Transverse colon (tissue), 4 donors: ENCODE data around the gene TAX1BP3. TPM values are rescaled to one million over a fixed set of nuclear protein-coding genes. Genes with fewer than 3 reads are reported as not detected.

Experiments used
- DNase-seq: peaks from one replicate; pipeline ENCODE4 v3.0.0-alpha.2; 2019
- H3K27ac ChIP-seq, 4 donors: fragments of 200-600 bp; sonication (generic); 2 replicates each; pipeline ENCODE4 v1.5.1; 2016 to 2018; ENCODE audit warnings: inconsistent platforms in 4 of 4
- H3K27me3 ChIP-seq: fragments of 200-600 bp; sonication (generic); 2 replicates; pipeline ENCODE4 v1.5.1; 2017; ENCODE audit warnings: inconsistent platforms
- H3K36me3 ChIP-seq, 4 donors: fragments of 200-600 bp; sonication (generic); 2 replicates each; pipeline ENCODE4 v1.5.1; 2017 to 2019; ENCODE audit warnings: inconsistent platforms in 4 of 4
- H3K4me1 ChIP-seq, 4 donors: fragments of 200-600 bp; sonication (generic); 2 replicates each; pipeline ENCODE4 v1.5.1; 2017 to 2020; ENCODE audit warnings: inconsistent platforms in 4 of 4
- H3K4me3 ChIP-seq, 4 donors: fragments of 200-600 bp; sonication (generic); 1 replicate in 1 of 4; 2 replicates in 3 of 4; pipeline versions ENCODE4 v1.5.1 to v1.6.1; 2017 to 2019; ENCODE audit warnings: inconsistent platforms in 4 of 4
- H3K9me3 ChIP-seq, 2 donors: fragments of 200-600 bp; sonication (generic); 2 replicates each; pipeline ENCODE4 v1.5.1; 2017 to 2019; ENCODE audit warnings: inconsistent platforms in 2 of 2
- CTCF ChIP-seq, 5 experiments: fragments of 200-600 bp in 3 of 5; fragments of 450-650 bp in 2 of 5; sonication (generic) in 3 of 5; IDR thresholded peaks; 1 replicate in 2 of 5; 2 replicates in 3 of 5; pipeline ENCODE4 v1.5.1; 2016 to 2017; ENCODE audit warnings: antibody characterized with exemption in 5 of 5, inconsistent platforms in 3 of 5, mild to moderate bottlenecking in 2 of 5, moderate library complexity in 1 of 5
- EP300 ChIP-seq: sonication (generic); formaldehyde crosslinking; IDR thresholded peaks from one replicate; pipeline ENCODE4 v1.6.1; 2017; ENCODE audit warnings: antibody characterized with exemption, low read depth
- POLR2A ChIP-seq: fragments of 450-650 bp; IDR thresholded peaks from one replicate; pipeline ENCODE4 v1.6.1; 2016; ENCODE audit warnings: antibody characterized with exemption, mild to moderate bottlenecking, moderate library complexity
- POLR2AphosphoS5 ChIP-seq, 3 donors: sonication (generic); formaldehyde crosslinking; IDR thresholded peaks; one replicate each; pipeline ENCODE4 v1.6.1; 2016; ENCODE audit warnings: antibody characterized with exemption in 3 of 3
- WGBS, 2 donors: methylation state at CpG; one replicate each; pipeline ENCODE4 v1.1.5; 2018; ENCODE audit warnings: low coverage in 1 of 2; 5-methylcytosine and 5-hydroxymethylcytosine counted together
- in situ Hi-C, 4 donors: fragments of 200-750 bp; cut with MboI; loops; one replicate each; pipeline versions ENCODE4 v1.15.0 to v1.15.1; 2017; ENCODE audit warnings: low sequenced_read_pairs in 3 of 4, low pct_ligation_motif_present in 1 of 4, low pct_unique_long_range_greater_than_20kb in 1 of 4
- intact Hi-C: fragments of 100-400 bp; cut with DNase I; formaldehyde crosslinking; loops from one replicate; pipeline ENCODE4 v1.15.1; 2023; ENCODE audit warnings: low total_unique reads
- total RNA-seq, 4 donors: library from RNA; depleted of rRNA; stranded (reverse); fragments of >200 nt; gene quantifications; one replicate each; pipeline ENCODE4 v1.1.0, GENCODE V29; 2016

TAX1BP3 gene
- total RNA-seq, 4 donors from 2014 or later, result 129 to 451 (median 202) TPM

- in situ Hi-C loops, result no loop called here
- no peak for DNase-seq
- H3K4me3 ChIP-seq, result no peak overlapping the region
- intact Hi-C loops, result no loop called here
- no peaks in the 10 kb centered on the region for H3K36me3 ChIP-seq
- TF ChIP-seq CTCF (IDR thresholded peaks at IDR 0.05), result no peak
- no peak overlapping the region for H3K27ac ChIP-seq
- no peaks in the 10 kb centered on the region for H3K4me1 ChIP-seq
- no peaks in the 10 kb centered on the region for H3K9me3 ChIP-seq
- peaks cover 36% of the 10 kb centered on the region for H3K27me3 ChIP-seq
- WGBS, 2 donors, result 16 to 20% methylated on average over 1 to 13 of the region's 13 CpGs
Observed at GRCh38 chr17:3685174-3685573, 16.8 kb upstream of the TAX1BP3 start.

- H3K27ac ChIP-seq, result no peak overlapping the region
- H3K27me3 ChIP-seq, result peaks cover 32% of the 10 kb centered on the region
- DNase-seq, result peak; percentile 41
- H3K36me3 ChIP-seq, result no peaks in the 10 kb centered on the region
- intact Hi-C loops, result no loop called here
- WGBS, 2 donors, result 0 to 32% methylated on average over 4 to 10 of the region's 10 CpGs
- in situ Hi-C loops, result no loop called here
- no peak for TF ChIP-seq POLR2AphosphoS5 (IDR thresholded peaks at IDR 0.05)
- peak; percentile 81 to 93 (median 87) for TF ChIP-seq CTCF (IDR thresholded peaks at IDR 0.05)
- no peak for TF ChIP-seq EP300
- H3K4me1 ChIP-seq, result no peaks in the 10 kb centered on the region
- no peaks in the 10 kb centered on the region for H3K9me3 ChIP-seq
- H3K4me3 ChIP-seq, result no peak overlapping the region
Observed at GRCh38 chr17:3683054-3683511, 14.7 kb upstream of the TAX1BP3 start.

GRCh38 chr17:3682033-3682432 lies 13.7 kb upstream of the TAX1BP3 start:
- Histone ChIP-seq H3K4me3 (no peak overlapping the region), H3K9me3 (no peaks in the 10 kb centered on the region), H3K27me3 (peaks cover 30% of the 10 kb centered on the region), H3K36me3 (no peaks in the 10 kb centered on the region), H3K27ac (no peak overlapping the region), H3K4me1 (no peaks in the 10 kb centered on the region)
- TF ChIP-seq POLR2AphosphoS5 (IDR thresholded peaks at IDR 0.05), result no peak
- TF ChIP-seq CTCF (IDR thresholded peaks at IDR 0.05), result no peak
- no peak for TF ChIP-seq POLR2A
- no peak for TF ChIP-seq EP300
- in situ Hi-C loops, result no loop called here
- no peak for DNase-seq
- 83% methylated on average over 10 of the region's 12 CpGs; no CpG with 5 or more reads in 1 of the 2 donors for WGBS, 2 donors
- intact Hi-C loops, result no loop called here

- Histone ChIP-seq H3K4me1 (no peaks in the 10 kb centered on the region), H3K9me3 (no peaks in the 10 kb centered on the region), H3K36me3 (no peaks in the 10 kb centered on the region), H3K27ac (no peak overlapping the region), H3K4me3 (no peak overlapping the region), H3K27me3 (peaks cover 30% of the 10 kb centered on the region)
- no peak for DNase-seq
- WGBS, 2 donors, result 80% methylated on average over 20 of the region's 20 CpGs; no CpG with 5 or more reads in 1 of the 2 donors
- in situ Hi-C loops (no loop called here), intact Hi-C loops (no loop called here)
- TF ChIP-seq POLR2AphosphoS5 (IDR thresholded peaks at IDR 0.05) (no peak), CTCF (IDR thresholded peaks at IDR 0.05) (no peak), EP300 (no peak), POLR2A (no peak)
Observed at GRCh38 chr17:3681565-3681964, 13.2 kb upstream of the TAX1BP3 start.
